HPDE6-E6E7 (cell line): ENCODE data around the gene CDPF1.

ENCODE experiments used
- DNase-seq: peaks from one replicate; pipeline ENCODE4 v3.0.0; 2011; ENCODE audit warnings: missing footprints; ENCODE audit errors: extremely low spot score

CDPF1 gene, protein sequence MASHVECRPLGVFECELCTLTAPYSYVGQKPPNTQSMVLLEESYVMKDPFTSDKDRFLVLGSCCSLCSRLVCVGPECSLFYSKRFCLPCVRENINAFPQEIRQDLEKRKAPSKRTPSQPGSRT

DNA sequence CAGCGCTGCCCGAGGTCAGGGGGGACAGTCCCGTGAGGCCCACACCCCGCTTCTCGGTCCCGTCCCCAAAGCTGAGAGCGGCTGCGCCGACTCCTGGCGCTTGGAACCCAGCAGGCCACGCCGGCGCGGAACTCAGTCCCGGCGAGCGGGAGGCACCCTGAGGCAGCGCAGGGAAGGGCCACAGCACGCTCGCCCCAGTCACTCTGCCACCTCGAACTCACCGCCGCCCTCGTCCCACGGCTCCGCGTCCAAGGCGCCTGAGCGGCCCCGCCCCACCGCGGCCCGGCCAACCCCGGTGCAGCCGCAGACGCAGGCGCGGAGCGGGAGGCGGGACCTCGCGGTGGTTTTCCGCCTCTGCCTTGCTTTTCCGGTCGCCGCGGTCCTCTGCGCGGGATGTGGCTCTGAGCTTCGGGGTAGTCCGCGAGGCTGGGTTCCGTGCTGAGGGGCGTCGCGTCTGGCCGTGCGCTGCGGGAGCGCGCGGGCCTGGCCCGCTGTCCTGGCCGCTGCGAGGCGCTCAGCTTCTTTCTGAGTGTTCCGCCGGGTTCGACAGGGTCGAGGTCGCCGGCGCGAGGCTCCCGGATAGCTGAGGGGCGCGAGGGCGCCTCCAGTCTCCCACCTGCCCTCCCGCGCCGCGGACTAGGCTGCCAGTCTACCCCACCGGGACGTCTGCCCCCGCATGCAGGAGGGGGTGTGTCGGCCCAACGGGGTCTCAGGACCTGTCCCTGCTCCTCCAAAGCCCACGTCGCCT, at the start of gene CDPF1:
Gene CDPF1 (minus strand): TSS at position 259 of the 748 bp plus-strand sequence. CDS start 2,009 bp downstream, outside the sequence.
- DNase-seq, result peak; percentile 82

DNA sequence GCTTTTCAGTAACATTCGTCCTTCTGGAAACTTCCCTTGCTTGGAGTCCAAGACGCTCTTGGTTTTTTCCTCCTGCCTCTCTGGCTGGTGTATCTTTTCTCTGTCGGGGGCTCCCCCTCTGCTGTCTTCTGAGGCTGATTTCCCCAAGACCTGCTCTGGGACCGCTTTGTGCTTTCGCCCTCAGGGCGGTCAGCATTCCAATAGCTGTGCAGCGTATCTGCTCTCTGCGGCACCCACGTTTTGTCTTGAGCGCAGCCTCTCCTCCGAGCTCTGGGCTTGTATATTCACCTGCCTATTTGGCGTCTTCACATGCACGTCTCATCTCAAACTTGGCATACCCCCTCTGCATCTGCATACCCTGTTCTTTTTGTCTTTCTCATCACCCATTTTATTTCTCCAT, 49.0 kb upstream of the CDPF1 start:
- no peak for DNase-seq

DNA sequence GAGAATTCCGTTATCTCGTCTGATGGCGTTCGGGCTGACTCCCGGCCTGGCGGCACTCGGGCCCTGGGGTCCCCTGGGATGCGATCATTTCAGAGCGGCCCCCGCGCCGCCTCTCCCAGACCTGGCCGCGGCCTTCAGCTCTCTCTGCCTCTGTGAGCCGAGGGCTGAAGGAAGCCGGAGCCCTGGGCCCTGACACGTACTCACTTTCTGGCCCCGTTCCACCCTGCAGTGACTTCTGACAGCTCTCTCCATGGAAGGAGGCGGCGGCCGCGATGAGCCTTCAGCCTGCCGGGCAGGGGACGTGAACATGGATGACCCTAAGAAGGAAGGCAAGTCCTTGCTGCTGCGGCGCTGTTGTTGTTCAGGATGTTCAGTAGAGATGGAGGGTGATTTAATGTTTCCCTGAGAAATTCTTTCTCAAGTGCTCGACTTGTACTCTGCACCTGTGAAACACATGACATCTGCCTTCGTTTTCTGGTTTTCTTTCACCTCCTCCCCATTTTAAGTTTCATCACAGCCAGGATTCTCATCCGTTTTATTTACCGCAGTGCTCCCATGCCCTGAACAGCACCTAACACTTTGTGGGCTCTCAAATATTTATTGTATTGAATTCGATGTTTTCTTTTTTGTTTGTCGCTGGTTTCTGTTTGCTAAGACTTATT, 47.2 kb upstream of the CDPF1 start:
- peak; percentile 10 for DNase-seq

DNA sequence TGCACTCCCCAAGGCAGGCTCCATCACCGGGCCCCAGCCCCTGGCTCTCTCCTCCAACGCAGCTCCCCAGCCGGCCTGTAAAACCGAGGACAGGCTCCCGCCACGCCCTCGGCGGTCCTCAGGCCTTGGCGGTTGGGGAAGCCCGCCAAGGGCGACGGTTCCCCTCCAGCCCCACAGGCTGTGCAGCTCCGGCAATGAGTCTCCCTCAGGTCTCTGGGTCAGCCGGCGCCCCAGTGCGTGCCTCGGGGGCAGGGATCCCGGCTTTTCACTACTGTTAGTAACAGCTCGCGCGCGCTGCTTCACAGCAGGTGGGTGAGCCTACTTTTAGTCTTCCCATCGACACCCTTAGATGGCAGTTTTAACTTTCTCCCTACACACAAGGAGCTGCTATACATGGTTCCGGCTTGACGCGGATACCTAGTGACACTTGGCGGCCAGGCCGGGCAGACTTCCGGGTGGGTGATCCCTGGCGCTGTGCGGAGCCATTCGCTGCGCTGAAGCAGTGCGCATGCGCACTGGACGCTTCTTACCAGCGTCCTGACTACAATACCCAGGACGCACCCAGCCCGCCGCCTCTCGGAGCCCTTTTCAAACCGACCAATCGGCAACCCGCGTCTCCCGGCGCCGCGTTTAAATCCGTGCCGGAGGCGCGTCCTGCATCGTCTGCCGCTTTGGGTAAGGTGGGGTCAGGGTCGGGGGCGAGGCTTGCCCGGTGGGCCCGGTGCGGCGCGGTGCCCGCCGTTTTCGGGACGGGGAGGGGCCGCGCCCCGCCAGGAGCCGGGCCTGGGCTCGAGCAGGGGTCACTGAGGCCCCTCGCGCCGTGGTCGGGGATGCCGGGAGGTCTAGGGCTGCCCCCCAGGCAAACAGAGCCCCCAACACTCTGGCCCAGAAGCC, 46.4 kb upstream of the CDPF1 start, which contains the start of gene GTSE1:
Gene GTSE1 (plus strand): TSS at position 614 of the 894 bp plus-strand sequence. CDS start 531 bp downstream, outside the sequence.
- DNase-seq, result peak; percentile 99

DNA sequence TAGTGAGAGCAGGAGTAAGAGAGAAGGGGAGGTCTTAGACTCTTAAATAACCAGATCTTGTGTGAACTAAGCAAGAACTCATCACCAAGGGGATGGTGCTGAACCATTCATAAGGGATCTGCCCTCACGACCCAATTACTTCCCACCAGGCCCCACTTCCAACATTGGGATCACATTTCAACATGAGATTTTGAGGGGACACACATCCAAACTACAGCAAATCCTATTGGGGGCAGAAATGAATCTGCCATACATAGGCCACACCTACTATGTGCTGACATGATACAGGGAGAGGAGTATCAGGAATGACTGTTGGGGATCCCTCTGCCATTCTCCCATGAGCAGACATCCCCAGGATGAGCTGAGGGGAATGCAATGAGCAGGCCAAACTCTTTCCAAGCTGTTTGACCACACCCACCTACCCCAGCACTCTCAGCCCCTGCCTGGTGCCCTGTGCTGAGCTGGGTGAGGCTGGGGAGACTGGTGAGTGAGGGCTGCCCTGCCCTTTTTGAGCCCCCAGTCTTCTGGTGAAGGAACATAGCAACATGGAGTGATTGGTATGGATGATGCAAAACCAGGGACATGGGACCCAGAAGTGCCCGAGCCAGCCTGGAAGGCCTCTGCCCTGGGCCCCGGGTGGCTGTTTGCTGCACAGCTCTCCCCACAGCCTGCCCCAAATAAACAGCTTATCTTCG, 45.3 kb upstream of the CDPF1 start:
- no peak for DNase-seq

DNA sequence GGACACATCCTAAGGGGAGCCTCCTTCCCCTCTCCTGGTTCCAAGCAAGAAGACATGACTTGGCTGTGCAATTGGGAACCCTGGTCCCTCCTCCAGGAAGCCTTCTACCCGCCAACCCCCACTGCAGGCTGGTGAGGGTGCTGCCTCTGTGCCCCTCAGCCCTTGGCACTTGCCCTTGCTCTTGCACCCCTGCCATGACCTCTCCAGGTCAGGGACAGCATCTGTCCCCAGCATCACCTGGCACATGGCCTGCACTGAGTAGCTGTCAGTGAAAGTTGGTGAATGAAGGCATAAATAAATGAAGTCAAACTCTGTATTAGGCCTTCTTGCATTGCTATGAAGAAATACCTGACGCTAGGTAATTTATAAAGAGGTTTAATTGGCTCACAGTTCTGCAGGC, 44.7 kb upstream of the CDPF1 start:
- no peak for DNase-seq

DNA sequence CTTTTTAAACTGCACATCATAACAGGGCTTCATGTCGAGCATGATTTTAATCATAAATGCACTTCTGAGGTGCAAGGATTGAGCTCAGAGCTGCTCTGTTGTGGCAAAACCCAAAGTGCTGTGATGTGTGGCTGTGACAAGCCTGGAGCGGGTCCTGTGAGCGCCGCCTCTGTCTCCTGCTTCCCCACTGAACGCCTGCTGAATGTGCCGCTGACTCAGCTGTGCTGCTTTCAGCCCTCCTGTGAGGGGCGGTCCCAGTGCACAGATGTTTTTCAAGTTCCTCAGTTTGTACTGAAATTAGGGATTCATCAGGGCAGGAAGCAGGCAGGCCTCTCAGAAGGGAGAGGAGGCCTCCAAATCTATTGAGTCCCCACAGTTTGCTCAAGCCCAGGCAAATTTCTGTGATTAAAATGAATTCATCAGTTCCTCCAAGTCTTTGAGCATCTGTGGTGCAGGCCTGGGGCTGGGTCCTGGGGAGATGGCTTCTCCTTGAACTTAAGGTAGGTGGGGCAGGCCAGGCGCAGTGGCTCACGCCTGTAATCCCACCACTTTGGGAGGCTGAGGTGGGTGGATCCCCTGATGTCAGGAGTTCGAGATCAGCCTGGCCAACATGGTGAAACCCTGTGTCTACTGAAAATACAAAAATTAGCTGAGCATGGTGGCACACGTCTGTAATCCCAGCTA, 43.6 kb upstream of the CDPF1 start:
- no peak for DNase-seq

DNA sequence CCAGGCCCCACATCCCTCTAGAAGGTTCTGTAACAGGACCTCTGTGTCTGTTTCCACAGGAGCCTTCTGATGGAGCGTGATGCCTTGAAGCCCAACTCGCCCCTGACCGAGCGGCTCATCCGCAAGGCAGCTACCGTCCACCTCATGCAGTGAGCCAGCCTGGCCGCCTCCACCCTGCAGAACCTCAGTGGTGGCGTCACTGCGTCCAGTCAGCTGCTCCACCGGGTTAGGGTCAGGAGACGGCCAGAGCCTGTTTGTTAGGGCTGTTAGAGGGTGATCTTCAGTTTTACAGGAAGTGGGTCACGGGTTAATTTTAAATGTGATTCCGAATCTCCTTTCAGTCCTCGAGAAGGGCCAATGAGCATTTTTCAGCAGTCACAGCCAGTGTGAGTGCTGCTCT, 42.6 kb upstream of the CDPF1 start:
- DNase-seq, result no peak

DNA sequence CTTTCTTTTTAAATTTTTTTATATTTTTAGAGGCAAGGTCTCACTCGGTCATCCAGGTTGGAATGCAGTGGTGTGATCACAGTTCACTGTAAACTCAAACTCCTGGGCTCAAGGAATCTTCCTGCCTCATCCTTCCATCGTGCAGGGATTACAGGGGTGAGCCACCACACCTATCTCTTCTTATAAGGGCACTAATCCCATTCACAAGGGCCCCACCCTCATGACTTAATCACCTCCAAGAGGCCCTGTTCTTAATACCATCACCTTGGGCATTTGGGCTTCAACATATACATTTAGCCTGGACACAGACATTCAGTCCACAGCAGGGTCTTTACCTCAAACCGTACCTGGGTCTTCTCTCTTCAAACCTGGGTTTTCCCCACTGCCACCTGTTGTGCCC, 42.1 kb upstream of the CDPF1 start:
- DNase-seq, result no peak

DNA sequence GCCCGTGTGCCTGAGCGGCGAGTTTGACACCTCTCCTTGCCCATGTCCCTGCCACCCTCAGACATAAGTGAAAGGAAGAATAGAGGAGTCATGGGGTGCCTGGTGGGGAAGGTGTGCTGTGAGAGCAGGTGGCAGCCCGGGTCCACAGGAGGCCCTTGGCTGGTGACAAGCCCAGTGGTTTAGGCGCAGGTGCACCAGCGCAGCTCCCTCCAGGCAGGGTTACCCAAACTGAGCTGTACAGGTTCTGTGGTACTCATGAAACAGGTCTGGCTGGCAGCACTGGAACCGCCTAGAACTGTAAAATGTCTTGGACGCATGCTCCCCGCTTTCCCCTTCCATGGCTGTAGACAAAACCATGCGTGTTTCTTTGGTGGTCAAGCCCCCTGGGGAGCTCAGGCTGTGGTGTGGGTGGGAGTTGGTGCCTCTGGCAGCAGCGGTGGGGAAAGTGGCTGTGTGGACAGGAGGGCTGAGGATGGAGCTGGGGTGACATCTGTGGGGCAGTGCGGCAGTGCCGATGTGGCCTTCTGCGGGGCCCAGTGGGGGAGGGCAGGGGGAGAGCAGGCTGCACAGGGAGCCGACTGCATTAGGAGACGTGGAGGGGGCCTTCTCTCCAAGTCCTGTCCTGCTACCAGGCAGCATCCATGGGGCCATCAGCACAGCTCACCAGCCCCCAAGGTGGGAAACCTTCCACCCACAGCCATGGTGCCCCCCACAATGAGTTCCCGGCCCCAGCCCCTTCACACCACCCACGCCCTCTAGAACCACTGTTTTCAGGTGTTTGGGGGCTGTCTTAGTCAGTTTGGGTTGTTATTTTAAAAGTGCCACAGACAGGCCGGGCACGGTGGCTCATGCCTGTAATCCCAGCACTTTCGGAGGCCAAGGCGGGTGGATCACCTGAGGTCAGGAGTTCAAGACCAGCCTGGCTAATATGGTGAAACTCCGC, 41.0 kb upstream of the CDPF1 start:
- no peak for DNase-seq

DNA sequence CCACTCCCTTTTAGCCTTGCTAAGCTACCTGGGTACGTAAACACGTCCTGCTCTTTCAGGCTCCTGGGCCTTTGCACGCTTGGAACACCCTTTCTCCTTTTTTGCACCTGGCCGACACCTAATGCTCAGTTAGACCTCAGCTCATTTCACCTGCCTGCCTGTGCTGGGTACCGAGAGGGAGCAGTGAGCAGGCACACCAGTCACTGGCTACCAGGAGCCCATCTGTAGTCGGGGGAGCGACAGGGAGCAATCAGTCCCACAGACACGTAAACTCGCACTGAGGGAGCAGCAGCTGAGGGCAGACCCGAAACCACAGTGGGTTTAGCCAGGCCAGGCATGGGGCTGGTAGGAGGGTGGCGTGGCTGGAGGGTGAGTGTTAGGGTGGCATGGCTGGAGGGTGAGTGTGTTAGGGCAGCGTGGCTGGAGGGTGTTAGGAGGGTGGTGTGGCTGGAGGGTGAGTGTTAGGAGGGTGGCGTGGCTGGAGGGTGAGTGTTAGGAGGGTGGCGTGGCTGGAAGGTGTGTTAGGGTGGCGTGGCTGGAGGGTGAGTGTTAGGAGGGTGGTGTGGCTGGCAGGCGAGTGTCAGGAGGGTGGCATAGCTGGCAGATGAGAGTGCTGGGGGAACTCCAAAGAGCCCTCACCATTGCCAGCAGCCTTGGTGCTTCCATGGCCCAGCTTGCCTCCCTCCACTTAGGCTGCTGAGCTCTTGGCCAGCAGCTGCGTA, 40.2 kb upstream of the CDPF1 start:
- no peak for DNase-seq

DNA sequence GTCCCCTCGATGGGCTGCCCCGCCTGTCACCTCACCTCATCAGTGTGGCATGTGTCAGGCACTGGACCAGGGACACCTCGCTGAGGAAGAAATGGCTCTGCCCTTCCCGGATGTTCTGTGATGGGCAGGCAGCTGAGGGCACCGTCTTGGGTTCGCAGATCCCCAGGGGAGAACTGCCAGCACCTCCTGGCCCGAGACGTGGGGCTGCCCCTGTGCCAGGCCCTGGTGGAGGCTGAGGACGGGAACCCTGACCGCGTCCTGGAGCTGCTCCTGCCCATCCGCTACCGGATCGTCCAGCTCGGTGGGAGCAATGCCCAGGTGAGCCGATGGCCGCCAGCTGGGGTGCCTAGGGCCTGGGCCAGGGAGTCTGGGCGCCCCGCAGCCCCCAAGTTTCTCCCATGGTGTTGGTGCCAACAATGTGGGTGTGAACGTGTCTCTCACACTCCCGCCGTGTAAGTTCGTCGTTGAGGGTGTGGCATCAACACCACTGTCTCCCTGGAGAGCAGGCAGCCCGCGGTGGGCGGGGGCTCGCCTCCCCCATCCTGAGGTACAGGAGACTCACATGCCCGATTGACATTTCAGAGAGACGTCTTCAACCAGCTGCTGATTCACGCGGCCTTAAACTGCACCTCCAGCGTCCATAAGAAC, 39.3 kb upstream of the CDPF1 start:
- DNase-seq, result no peak

DNA sequence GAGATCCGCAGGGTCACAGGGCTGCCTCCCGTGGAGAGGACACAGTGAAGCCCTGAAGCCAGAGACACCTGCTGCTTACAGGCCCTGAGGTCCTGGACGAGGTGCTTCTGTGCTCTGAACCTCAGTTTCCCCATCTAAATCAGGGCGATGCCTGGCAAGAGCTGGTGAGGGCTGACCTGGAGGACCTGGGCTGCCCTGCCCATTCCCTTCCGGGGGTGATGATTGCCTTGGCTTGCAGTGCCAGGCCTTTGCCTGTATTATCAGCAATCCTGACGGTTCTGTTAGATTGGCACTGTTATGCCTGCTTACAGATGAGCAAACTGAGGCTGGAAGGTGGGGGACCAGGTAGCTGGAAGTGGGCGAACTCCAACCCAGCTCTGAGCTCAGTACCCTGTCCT, 38.8 kb upstream of the CDPF1 start:
- DNase-seq, result no peak

DNA sequence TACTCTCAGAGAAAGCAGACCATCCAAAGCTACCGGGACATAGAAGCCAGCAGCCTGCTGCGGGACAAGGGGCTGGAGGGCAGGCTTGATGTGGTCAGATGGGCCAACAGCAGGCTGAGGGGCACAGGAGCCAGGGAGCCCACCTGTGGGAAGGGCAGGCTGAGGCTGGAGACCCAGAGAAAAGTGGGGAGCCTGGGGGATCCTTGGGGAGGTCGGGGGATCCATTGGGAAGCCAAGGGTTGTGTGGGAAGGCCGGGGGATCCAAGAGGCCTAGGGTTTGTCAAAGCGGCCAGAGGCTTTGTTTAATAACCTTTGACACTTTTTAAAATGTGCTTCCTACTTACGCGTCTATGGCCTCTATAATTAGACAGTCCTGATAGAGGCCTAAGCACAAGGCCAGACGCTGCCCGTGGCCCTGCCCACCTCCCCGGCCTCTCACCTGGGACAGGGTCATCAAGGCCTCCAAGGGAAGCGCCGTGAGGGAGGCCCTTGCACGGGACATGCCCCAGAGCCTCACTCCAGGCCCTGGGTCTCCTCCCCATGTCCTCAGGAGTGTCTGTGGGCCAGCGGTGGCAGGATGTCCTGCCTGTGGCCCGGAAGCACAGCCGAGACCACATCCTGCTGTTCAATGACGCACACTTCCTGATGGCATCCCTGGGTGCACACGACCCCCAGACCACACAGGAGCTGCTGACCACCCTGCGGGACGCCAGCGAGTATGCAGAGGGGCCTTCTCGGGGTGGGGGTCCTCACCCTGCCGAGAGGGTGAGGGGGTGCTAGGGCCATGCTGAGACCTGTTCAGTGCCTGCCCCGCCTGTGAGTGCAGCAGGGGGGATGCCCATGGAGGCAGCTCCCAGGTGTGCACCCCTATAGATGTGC, 38.0 kb upstream of the CDPF1 start:
- DNase-seq, result no peak

DNA sequence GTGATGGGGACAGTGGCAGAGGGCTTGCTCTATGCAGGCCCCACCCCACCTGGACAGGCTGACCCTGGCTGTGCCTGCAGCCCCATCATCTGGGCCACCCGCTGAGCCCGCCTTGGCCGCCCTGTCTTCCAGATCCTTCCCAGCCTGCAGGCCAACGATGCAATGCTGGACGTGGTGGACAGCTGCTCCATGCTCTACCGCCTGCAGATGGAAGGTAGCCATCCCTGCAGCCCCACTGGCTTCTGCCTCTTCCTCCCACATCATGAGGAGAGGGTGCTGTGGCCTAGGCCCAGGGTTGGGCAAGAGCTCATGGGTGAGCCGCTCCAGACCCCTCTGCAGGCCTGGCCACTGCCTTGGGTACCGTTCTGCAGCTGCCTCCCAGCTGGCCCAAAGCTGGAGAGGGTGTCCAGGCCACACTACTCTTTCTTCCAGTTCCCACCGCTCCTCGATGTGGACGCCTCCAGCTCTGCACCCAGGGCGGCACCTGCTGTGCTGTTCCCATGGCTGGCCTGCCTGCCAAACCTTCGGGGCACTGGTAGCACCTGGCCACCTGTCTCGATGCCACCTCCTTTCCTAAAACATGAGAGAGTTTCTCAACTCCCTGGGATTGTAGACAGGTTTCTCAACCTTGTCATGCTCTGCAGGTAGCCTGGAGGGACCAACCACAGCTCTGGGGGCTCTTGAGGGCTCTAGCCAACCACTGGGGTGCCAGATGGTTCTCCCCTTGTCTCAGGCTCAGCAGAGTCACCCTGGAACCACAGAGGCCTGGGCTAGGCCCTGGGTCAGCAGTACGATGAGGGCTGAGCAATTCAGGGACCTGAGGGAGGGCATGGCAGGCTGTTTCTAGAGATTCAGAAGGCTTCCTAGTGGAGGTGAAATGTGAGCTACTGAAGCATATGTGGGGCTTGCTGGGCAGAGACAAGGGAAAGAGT, 37.1 kb upstream of the CDPF1 start:
- no peak for DNase-seq

DNA sequence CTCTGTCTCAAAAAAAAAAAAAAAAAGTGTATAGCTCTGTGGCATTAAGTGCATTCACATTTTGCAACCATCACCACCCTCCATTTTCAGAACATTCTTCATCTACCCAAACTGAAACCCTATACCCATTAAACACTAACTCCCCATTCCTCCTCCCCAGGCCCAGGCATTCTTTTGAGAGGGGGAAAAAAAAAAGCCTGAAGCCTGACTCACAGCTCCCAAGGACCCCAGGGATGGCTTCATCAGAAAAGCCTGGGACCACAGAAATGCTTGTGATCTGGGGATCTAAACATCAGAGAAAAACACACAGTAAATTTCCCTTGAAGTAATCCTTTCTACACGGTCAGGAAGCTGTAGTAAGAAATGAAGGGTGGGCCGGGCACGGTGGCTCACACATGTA, 35.9 kb upstream of the CDPF1 start:
- DNase-seq, result no peak
